Effector CD4-positive, alpha-beta T cell (primary cell): ENCODE results near the gene BMF.

Experiments used
- DNase-seq: peaks from one replicate; pipeline ENCODE4 v3.0.0-alpha.2; 2020

BMF gene

DNA sequence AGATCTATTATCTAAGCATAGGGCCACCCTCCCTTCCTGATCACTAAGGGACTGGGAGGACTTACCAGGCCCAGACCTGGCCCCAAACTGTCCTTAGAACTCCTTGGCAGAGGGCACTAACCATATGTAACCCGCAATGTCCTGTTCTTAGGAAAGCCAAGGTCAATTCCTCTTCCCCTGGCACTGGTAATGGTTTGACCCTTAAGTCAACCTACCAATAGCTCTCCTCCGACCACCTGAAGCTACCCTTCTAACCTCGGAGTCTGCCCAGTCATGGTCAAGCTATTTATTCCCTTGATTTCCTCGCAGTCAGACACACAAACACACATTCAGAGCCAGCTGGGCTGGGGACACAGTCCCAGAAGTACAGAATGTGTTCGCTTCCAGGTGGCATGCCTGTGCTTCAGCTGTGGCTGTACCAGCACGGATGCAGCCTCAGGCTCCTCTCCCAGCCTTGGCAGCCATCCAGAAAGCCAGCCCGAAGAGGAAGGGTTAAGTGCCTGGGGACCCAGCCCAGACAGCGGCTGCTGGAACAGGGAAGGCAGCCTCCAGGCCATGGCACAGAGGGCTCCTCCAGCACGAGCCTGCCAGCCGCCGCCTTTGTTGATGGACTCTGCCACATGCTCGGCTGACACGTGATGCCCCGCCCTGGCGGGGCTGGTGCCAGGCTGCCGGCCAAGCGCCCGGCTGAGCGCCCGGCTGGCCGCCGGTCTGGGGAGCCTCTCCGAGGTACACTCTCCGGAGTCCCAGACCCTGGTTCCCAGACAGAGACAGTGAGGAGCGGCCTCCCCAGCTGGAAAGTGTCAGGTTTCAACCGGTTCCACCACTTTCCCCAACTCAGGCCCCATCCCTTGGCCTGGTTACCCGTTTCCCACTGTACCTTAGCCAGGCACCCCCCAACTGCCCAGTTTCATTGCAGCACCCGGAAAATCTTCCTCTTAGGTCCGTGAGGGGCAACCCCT, 5.5 kb downstream of the BMF start:
- no peak for DNase-seq

DNA sequence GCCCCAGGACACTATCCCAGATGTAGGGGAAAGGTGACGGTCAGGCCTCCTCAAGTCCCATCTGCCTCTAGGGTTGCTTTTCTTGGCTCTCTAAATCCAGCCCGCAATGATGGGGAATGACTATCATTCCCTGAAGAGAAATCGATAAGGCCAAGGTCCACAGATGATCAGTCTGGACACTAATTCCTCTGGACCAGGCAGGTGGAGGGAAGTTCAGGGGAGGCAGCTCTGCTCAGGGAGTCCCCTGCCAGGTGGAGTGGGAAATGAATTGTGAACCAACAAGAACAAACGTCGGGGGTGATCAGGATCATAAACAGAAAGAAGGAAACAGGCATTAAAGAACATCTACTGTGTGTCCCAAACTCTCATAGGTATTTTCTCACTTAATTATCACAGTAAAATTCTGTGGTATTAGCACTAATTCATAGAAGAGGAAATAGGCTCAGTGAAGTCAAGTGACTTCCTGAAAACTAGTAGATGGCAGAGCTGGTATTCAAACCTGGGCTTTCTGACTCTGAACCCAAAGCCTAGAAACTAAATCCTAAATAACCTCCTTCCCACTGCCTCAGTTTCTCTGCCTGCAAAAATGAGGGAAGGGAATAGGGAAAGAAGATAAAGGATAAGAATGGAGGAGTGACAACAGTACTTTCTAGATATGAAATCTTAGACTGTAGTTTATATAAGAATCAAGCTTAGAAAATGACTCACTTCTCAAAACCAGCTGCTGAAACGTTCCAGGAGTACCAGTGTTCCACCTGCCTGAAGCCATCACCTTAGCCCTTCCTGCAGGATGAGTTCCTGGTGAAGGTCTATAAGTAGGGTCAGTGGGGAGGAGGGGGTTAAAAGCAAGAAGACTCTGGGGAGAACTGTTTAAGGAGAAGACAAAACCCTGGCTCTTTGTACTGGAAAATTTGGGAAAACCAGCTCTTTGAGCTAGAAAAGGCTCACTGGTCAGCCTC, 7.5 kb downstream of the BMF start:
- no peak for DNase-seq

DNA sequence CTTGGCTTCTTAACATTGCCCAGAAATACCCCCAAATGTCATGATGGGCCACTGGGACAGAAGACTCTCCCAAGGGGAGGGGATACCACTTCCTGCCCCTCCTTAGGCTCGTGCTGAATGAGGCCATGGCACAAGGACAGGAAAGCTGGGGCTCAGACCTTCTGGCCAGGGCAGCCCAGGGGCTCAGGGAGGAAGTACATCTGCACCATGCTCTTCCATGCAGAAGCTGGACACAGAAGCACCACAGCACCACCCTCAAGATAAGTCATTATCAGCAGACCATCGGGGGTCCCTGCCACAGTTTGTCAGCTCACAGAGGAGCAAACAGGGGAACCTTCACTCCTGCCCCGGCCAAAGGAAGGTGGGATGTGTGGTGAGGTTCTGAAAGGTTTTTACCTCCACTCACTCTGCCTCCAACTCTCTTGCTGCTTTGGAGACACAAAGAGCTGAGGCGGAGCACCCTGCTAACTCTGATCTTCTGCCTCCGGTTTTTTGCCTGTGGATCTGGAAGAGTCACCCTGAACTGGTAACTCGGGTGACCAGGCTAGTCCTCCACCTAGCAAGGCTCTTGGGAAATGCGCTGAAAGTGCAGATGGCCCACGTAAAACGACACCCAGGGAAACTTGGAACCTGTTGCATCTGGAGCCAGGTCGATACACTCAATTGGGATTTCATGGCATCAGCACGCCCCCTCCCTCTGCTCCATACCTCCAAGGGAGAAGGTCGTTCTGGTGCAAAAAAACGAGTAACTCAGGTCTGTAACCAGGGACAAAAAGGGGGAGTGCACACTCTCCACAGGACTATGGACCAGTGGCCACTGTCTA, 8.3 kb downstream of the BMF start:
- DNase-seq = no peak

DNA sequence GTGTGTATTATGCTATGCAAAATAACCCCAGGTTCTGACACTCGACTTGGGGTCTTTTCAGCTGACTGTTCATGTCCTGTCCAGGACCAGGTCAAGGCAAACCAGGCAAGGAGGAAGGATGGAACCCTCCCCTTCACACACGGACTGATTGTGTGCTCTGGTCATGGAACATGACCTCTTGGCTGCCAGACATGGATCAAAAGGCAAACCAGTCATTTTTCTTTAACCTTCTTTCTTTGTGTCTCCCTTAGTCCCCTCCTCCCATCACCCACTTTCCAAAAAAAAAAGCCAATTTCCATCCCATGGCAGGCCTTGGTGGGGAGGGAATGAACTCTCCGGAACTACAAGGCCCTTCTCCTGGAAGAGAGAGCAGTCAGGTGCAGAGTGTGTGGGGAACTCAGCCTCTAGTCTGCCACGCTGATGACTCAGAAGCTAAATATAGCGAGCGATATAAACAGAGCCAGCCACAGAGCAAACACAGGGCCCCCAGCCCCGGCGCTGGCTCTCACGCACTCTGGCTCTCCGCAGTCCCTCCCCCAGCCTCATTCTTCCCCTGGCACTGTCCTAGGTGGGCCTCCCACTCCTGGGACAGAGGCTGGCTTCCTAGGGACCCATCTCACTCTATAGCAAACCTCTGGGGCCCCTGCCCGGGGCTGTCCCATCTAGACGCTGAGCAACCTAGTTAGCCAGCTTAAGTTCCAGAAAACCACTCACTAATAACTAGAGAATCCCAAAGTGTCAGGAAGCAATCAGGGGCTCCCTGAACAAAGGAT, 10.0 kb downstream of the BMF start:
- DNase-seq = peak; percentile 27

DNA sequence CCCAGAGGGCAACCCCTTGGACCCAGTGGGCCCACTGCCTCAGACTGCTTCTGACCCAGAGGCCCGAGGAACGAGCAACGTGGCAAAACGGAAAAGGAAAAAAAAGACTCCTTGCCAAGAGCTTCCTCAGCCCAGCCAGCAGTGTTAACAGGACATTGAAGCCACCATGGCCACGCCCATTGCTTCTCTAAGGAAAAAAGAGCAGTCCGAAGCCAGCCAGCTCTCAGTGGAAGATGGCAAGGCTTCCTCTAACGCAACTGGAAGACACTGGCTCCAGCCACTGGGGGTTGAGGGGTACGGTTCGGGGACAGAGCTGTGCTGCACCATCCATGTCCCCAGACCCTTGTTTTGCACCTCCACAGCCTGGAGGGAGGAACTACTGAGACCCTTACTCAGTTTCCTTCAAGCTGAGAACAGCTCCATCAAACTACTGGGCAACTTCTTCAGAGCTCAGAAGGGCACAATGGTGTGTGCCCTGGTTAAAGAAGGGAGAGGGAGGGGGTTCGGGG, 10.7 kb downstream of the BMF start:
- DNase-seq = no peak

DNA sequence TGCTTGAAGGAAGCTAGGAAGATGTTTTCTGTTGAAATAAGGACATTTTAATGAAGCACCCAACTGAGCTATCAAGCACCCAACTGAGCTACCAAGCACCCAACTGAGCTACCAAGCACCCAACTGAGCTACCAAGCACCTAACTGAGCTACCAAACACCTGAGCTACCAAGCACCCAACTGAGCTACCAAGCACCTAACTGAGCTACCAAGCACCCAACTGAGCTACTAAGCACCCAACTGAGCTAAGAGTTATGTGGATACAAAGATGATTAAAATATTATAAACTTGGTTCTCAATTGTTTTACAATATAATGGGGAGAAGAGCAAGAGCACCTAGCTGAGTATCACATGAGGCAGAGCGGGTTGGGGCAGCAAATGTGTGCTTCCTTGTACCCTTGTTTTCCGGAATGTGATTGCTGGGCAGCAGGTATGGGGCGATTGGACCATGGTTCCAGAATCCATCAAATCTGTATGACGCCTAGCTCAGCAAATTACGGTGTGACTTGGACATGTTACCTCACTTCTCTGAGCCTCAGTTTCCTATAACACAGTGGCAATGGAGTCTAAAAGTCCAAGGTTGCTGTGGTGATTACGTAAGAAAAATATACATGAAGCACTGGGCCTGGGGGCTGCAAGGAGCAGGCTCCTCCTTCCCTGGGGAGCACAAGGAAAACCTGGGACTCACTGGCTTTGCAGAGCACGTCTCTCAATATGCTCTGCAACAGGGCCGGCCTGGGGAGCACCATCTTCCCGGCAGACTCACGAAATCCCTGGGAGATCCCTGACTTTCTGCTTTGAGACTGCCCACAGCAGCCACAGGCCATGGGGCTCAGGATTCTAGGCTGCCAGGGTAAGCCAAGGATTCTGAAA, 11.3 kb downstream of the BMF start:
- no peak for DNase-seq

DNA sequence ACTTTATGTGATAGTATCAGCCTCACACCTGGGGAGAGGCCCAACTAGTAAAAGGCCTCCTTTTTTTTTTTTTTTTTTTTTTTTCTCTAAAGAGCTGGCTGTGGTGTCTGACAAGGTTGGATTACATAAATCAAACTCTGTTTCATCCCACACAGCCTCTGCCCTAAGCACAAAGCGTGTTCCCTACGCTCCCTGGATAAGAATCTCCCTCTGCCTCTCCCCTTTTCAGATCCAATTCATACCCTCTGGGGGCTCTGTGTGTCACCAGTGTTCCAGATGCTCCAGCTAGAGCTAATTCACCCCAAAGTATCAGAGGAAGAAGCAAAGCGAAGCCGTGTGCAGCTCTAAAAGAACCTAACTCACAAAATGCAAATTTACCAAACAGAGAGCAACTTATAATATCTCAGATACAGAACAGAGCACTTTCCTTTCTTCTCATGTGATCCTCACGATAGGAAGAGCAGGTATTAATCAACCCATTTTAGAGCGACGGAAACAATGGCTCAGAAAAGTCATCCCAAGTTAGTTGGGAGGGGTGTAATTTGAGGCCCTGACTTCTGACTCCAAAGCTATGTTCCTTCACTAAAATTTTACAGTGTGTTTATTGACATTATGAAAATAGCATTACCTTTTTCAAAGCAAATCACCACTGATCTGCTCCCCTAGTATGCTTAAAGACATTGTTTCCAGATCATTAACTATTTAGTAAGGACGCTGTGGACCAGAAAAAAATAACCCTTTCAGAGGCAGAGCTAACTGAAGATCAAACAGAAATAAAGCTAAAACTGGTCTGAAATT, 12.4 kb downstream of the BMF start:
- DNase-seq = no peak

DNA sequence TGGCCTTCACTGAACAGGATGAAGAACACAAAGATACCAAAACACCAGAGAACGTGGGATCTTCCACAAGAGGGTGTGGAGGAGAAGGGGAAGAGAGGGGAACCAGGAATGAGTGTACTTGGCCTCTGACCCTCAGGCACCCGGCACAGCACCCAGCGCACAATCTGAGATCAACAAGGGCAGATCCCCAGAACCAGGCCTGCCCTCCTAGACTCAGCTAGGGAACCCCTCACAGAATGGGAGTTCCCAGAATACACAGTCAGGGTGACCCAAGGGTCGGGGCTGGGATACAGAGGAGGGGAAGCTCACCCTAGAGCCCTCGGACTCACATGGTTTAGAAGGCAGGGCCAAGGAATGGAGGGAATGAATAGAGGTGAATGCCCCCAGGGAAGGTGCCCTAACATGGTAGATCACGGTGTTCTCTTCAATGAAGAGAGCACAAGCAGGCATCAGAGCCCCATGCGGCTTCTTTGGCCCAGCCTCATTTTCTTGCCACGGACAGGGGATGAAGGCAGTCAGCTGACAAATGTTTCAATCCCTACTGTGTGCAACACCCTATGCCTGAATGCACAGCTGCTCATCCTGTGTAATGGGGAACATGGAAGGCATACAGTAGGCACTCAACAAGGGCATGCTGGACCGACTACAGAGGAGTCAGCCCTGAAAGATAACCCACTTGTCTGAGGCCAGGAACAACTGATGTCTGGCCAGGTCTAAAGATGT, 13.1 kb downstream of the BMF start:
- no peak for DNase-seq

DNA sequence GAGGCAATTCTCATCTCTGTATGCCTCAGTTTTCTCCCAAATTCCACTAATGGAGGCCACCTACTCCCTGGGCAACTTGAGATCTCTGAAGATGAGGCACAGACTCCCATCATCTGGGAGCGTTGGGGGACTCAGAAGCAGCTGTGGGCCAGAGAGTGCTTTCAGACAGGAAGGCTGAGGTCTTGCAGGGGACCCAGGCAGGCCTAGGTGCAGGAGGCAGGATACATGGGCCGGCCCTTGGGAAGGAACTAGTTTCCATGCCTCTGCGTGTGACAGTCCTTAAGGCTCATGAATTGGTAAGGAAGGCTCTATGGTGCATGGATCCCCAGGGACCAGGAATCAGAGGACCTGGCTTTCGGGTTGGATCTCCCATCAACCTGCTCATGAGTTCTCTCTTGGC, 14.5 kb downstream of the BMF start:
- DNase-seq = no peak

DNA sequence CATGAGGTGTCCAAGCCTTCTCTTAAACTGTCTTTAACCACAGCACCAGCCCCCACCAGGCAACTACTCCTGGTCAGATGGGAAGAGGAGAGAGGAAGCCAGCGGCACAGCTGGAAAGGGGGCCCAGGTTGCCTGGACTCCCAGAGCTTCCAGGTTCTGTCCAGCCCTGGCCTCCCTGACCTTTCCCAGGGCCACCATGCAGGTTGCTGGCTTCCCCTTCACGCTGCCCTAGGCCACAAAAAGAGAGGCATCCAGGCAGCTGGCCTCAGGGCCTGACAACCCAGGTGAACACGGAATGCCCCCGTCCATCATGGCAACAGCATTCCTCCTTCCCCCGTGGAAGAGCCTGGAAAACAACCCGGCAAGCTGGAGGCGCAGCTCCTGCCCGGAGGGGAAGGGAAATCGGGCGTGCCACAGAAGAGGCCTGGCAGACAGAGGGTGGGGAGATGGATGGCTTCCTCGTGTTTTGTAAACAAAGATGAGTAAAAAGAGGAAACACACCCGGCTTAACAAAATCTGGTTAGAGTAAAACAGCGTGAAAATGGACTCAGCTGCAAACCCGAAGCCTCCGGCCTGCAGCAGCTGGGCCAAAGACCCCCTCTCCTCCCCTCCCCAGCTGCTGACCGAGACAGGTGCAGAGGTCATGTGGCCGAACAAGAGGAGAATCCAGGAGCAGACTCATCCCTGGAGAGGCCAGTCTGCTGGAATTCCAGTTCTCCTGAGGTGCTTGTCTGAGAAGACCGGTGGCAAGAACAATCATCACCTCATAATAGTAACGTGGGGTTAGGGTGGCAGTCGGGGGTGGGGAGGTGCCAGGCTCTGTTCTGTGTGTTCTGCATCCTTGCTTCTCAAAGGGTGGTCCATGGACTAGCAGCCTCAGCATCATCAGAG, 15.5 kb downstream of the BMF start:
- DNase-seq = no peak

DNA sequence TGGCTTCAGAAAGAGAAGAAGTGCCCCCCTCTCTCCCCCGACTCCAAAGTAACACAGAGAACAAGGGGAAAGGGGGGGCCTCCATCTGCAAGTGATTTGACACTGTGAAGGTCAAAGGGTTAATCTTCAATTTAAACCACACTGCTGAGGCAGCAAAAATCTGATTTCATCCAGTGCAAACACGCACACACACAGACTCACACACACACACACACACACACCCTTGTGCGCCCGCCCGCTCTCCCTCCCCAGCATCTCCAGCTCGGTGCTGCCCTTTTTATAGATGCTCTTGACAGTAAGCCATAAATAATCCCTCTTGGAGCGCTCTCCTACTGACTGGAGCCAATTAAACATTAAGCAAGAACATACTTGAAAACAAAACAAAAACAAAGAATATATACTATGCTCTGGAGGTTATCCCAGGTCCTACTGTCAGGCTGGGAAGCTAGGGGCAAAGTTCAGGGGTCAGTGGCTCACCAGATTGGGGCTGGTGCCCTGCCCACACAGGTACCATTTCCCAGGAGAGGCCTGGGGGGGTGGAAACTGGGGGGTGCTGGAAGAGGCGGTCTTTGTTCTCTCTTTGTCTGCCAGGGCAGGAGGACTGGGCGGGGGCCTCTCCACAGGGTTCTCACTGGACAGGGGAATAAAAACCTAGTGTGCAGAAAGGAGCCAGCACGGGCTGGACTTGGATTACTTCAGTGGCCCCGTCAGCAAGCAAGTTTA, 16.3 kb downstream of the BMF start:
- DNase-seq = no peak

DNA sequence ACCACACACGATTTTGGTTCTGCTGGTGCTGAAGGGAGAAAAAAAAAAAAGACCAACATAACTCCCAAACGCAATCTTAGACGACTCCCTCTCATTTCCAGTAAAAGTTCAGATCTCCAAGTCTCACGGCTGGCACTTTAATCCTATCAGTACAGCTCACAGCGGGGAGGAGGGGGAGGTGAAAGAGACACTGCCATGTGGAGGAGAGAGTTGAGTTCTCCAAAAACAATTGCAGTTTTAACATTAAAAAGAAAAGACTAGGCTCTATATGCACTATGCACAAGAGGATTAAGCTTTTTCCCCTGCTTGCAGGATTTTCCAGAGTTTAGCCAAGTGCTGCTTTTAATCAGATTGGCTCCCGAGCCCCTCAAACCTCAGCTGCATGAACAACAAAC, 16.8 kb downstream of the BMF start:
- no peak for DNase-seq

DNA sequence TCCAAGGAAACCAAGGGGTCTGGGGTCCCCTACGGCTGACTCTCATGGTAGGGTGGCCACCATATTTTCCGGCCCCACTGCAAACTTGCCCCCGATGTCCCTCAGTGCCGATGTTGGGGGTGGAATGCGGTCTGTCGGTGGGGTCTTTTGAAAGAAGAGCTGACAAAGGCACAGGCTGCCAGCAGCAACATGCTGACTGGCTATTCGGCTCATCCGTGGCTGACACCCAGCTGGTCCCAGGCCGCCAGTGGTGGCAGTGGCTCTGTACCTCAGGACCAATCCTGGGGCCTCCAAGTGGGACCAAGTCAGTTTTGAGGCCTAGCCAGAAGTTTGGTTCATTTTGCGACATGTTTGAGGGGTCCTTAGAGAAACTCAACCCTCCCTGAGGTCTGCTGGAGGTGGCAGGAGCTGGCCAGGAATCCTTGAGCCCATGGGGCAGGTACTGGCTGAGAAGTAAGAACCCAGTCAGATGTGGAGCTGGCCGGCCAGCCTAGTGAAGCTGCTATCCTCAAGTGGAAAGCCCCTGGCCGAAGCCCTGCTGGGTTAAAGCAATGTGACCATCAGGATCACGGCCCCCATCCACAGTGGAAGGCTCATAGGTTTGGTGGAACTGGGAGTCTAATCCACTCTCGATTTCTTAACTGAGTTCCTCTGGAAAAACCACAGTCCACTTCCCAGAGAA, 17.8 kb downstream of the BMF start:
- DNase-seq = no peak

DNA sequence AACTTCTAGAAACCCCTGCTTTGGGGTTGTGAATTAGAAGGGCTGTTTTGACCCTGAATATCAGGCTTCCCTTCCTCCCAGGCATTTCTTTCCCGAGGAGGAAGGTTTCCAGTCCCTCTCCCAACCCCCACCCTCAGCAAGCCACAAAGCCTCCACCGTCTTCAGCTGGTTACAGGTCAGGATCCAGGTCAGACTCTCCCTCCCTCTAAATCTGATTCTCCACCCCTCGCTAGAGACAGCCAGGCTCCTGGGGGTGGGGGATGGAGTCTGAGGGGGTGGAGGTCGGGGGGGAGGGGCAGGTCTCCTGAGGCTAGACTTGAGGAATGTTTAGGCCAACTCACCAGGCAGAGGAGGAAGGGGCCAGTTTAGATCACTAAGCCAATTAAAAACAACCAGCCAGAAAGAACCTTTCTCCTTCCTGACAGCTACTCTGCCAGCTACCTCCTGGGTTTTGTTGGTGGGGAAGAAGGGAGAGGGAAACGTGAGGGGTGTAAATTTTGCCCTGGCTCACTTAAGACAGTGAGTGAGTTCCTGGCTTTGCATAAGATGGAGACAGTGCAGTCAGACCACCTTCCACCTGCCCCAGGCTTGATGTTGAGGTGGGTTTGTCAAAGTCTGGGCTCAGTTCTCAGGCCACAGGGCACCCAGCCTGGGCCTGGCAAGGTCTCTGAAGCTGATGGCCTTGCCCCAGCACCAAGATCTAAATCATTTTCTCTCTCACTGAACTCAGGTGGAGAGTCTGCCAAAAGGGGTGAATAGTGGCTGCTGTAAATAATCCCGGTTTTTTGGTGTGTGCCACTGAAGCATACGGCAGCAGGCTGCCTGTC, 19.5 kb downstream of the BMF start:
- no peak for DNase-seq
